ENCODE results near the gene PXDN.
"Not testable (repeated sequence)": the region's sequence is repeated elsewhere in the genome, so short reads cannot be mapped to it uniquely, and the experiment has no call there.

The PXDN gene

DNA sequence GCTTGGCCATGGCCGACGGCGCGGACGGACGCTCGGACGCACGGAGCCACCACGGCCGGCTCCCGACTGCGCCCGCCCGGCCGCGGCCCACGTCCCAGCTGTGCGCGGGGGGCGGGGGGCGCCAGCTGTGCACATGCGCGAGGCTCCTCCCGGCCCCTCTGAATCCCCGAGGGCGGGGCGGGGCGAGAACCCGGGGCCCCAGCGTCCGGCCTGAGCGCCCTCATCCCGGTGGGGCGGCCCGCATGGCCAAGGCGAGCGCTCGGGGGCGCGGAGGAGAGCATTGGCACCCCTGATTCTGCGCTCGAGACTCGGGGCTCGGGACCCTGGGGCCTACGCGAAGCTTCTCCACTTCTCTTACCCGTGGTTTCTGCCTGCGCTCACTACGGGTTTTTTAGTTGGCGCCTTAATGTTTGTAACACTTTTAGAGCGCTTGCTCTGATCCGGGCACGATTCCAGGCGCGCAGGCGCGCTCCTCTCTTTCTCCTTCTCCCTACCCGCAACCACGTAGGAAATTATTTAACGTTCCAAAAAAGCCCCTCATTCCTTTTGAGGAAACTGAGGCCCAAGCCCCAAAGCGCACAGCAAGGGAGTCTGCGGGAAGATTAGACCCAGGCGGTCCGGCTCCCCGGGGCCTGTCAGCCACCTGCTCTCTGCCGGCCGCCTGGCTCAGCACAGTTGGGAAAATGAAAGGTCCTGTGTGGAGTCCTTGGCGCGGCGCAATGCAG lies at the start of gene PXDN:
Gene PXDN (minus strand): TSS at position 70 of the 725 bp plus-strand sequence. CDS start 60 bp downstream, at position 10.
- DNase-seq, result no peak

DNA sequence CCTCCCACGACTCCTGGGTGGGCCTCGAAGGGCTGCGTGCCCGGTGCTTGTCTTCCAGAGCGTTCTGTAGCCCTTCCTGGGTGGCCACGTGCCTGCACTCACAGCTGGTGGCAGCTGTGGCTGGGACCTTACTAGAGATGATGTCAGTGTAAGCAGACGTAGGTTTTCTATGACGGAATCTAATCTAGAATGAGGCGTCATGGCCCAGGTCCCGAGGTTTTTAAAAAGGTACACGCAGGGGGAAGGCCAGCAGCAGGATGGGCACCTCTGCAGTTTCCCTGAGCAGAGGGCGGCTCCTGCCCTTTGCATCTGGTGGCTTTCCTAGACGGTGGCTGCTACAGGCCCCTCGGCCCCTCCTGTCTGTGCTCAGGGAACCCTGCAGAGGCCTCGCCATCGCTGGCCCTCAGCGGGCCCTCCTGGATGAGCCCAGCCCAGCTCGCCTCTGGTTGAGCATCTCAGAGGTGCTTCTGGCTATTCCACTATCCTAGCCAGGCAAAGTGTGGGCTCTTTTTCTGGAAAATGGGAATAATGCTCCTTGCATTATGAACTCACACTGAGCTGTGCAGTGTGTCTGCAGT lies 49.6 kb upstream of the PXDN start:
- DNase-seq, result no peak

DNA sequence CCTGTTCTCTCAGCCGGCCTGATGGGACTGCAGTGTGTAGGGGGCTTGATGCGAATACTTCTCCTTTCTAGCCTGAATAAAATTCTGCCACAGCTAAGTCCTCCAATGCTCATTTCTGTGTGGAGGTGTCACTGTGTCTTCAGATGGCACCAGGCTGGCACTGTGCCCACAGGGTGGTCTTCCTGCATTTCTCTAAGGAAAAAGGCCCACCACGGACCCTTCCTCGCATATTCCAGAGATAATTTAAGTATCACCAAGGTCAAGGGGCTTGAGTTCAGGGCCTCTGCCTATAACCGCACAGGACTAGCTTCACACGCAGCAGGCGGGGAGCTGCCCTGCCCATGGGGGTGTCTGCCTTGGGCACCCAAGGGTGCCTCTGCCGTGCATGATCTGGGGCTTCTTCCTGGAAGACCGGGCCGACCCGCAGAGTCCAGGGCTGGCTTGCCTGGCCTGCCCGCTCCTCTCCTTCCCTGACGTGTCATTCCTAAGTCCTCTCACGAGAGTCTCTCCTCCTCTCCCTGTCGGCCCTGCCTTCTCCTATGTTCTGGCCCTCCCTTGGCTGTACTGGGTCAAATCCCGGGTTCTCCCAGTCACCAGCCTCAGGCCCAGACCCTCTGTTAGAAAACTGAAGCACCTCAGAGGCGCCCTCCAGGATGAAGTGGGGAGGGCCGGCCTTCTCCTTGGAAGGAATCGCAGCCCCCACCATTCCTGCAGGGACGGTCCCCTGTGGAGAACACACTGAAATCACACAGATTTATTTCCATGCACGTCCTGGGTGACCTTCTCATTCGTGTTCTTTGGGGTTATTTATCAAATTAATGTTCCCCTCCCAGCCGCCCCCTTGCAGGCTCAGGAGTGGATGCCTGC lies 48.9 kb upstream of the PXDN start:
- DNase-seq, result no peak

DNA sequence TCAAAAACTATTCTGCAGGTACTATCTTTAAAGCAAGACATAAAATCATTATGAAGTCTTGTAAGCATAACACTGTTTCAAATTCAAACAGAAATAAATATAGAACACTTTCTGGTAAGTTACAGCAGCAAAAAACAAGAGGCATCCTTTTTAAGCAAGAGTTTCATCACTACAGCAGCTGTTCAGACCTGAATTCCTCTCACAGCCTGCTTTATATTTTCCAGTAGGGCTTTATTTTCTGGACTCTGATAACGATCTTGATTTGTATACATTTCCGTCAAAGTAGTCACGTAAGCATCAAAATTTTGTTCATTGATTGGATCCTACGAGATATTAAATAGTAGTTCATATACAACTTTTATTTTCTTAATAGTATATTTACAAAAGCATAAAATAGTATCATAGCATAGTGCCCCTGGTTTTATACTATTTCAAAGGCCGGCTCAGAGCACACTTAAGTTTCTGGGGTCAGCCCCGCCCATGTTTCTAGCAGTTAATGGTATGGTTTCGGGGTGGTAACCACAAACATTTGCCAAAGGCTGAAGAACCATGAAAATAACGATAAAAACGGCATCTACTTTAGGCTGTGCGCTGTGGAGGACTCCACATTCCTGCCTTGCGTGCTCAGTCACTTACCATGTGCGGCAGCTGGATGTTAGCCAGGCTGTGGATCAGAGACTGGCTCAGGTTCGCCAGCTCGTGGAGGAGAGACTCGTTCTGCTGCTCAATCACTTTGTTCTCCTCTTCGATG lies 47.5 kb upstream of the PXDN start:
- no peak for DNase-seq

GRCh38 chr2:1791006-1791605 lies 46.8 kb upstream of the PXDN start:
- DNase-seq, result no peak

DNA sequence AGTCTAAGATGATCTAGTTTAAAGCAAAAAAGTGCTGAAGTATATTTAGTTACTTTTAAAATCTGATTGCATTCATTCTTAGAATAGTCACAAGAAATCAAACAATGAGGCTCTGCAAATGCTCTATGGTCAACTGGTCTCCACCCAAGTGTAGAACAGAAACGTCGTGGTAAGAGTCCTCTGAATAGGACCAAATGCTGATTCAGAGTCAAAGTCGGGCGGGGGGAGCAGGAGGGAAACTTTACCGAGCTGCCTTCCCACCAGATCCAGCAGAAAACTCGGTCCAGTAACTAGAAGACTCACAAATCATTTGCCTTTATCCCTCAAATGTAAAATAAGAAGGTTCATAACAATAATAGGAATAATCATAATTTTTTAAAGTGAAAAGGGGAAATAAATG lies 46.2 kb upstream of the PXDN start:
- DNase-seq, result no peak

GRCh38 chr2:1789610-1790009 lies 45.3 kb upstream of the PXDN start:
- no peak for DNase-seq

DNA sequence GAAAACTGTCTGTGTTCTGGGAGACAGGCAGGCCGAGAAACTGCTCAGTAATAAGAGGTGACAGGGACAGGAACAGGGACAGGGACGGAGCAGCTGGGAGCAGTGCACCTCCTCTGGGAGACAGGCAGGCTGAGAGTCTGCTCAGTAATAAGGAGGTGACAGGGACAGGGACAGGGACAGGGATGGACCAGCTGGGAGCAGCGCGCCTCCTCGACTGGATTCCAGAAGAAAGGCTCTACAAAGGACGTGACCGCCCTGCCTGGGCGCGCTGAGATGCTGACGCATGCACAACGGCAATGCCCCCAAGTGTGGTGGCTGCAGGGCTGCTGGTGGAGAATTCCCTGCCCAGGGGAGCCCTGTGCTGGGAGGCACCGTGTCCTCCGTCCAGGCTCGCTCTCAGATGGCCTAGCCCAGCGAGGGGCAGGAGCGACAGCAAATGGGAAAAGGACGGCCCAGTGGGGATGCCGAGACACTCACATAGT lies 44.2 kb upstream of the PXDN start:
- no peak for DNase-seq

DNA sequence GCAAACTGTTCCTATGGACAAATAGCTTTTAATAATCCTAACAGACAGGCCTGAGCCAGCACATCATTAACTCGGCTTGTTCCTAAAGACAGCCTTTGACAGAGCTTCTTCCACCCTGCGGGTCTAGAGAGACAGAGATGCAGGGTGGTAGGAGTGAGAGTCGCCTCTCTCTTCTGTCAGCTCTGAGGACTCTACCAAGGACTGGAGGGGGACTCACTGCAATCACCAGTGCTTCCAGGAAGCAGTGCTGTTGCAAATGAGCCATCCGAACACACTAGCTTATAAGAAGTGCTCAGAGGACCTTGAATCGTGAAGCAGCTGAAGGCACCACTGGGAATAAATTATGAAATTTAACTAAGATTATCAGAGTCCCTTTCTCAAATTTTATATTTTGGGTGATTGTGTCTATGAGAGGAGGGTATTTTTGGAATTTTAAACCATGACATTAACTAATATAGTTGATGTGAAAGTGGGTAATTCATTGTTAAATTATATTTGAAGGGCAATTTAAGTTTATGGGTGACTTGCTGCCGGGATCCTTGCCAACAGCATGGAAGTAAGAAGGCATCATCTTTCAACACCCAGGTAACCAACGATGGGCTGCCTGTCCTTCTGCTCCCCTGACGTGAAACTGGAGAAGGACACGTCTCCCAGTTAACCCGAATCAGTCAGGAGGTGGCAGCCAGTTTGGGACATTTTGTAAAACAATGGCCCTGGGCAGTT lies 43.6 kb upstream of the PXDN start:
- DNase-seq, result no peak

DNA sequence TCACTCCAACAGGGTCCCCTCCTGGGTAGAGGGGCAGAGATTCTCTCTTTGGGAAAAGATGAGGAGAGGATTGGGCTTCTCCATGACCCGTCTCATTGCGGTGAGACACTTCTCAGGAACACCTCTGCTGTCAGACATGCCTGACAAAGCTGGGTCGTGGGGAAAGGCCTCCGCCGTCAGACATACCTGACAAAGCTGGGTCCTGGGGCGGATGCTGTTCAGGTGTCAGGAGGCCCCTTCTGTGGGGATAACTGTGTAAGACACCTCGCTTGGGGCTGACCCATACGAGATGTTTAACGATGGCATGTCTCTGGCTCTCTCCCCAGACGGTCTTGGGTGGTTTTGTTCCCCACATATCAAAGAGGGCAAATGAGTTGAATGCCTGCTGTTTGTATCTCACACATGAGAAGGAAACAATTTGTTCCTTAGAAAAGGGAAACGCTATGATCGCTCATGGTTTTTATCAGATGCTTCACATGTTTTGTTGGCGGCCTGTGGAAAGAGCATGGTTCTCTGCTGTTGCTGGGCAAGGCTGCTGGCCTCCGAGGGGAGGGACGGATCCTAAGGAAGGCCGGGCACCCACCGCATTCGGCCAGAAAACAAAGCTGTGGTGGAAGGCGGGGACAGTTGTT lies 40.8 kb upstream of the PXDN start:
- DNase-seq, result no peak

GRCh38 chr2:1784087-1784486 lies 39.8 kb upstream of the PXDN start:
- no peak for DNase-seq

DNA sequence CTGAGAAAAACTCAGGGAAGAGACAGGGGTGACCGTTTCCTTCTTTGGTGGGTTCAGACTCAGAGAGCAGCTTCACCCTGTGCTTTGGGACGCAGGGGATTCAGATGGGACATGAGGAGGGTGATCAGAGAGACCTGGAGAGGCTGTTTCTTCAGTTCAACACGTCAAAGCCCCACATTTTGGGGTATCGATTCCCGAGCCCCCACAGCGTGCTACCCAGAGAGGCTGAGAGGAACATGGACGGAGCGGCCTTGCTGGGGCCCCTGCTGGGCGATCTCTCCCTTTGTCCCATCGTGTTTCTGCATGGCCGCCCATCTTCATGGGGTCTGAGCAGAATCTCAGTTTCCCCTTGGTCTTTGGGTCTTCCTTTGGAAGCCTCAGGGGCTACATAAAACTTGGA lies 38.2 kb upstream of the PXDN start:
- DNase-seq, result no peak

GRCh38 chr2:1781291-1782080 lies 37.2 kb upstream of the PXDN start:
- no peak for DNase-seq

DNA sequence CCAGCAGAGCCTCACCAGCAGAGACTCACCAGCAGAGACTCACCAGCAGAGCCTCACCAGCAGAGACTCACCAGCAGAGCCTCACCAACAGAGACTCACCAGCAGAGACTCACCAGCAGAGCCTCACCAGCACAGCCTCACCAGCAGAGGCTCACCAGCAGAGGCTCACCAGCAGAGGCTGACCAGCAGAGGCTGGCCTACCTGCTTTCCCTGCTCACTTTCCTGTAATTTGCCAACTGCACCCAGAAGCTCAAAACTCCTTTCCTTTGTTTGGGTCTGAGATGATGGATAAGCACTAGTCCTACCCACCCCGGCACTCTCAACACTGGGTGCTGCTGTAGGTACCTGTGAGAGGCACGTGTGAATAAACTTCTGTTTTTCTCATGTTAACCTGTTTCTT lies 36.4 kb upstream of the PXDN start:
- DNase-seq, result no peak

- not testable (repeated sequence) for DNase-seq
Measured at GRCh38 chr2:1780054-1780453, 35.7 kb upstream of the PXDN start.

GRCh38 chr2:1778566-1778965 lies 34.3 kb upstream of the PXDN start:
- no peak for DNase-seq

DNA sequence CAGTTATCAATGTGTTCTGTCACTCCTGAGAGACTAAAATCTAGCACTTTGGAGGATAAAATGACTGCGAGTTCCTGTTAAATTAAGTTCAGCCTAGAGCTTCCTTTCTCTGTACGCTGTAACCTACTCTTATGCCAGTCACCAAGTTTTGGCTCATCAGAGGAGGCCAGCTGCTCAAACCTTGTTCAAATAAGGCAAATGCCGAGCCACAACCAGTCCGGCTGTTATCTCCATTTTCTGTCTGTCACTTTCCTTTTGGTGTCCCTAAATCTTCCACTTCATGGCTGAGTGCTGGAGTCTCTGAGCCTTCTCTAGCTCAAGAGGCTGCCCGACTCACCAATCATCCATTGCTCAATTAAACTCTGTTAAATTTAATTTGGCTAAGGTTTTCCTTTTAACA lies 33.5 kb upstream of the PXDN start:
- DNase-seq, result no peak

GRCh38 chr2:1777156-1777555 lies 32.8 kb upstream of the PXDN start:
- no peak for DNase-seq

DNA sequence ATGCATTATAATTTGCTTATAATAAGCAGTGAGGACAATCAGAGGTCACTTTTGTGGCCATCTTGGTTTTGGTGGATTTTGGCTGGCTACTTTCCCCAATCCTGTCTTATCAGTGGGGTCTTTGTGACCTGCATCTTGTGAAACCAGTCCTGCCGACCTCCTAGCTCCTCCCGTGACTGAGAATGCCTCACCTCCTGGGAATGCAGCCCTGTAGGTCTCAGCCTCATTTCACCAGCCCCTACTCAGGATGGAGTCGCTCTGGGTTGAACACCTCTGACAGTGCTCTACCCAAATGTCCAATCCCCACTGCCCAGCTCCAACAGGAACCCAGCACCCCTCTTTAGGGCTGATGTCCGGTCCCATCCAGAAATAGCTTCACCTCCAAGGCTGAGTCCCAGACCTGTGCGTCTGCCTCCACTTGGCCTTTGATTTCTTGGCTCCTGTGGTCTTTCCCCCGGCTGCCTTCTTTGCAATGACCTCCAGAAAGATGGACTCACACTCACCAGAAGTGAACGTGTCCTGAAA lies 31.3 kb upstream of the PXDN start:
- DNase-seq, result no peak

DNA sequence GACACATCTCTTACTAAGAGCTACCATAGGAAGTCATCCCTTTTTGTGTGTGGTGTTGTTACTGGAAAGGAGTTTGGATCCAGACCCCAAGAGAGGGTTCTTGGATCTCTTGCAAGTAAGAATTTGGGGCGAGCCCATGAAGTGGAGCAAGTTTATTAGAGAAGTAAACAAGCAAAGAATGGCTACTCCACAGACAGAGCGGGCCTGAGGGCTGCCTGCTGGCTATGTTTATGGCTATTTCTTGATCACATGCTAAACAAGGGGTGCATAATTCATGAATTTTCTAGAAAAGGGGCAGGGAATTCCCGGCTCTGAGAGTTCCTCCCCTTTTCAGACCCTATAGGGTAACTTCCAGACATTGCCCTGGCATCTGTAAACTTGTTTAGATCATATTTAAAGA lies 30.6 kb upstream of the PXDN start:
- DNase-seq, result no peak

Measured in NCI-H1930 (cell line).